HEK293T (cell line): ENCODE measurements around the gene COLEC11.

Source experiments
- ARNT ChIP-seq: fragments of 450-650 bp; IDR thresholded peaks from 2 replicates; pipeline ENCODE4 v1.6.1; 2017; ENCODE audit warnings: mild to moderate bottlenecking
- BHLHE40 ChIP-seq: fragments of 450-650 bp; IDR thresholded peaks from 2 replicates; pipeline ENCODE4 v1.6.1; 2016; ENCODE audit warnings: mild to moderate bottlenecking, moderate library complexity, borderline replicate concordance
- FOXA1 ChIP-seq: fragments of 450-650 bp; IDR thresholded peaks from 2 replicates; pipeline ENCODE4 v1.6.1; 2016; ENCODE audit warnings: mild to moderate bottlenecking
- HDGF ChIP-seq: fragments of 450-650 bp; IDR thresholded peaks from 2 replicates; pipeline ENCODE4 v1.6.1; 2017; ENCODE audit warnings: antibody characterized with exemption, borderline replicate concordance
- LEF1 ChIP-seq: fragments of 450-650 bp; IDR thresholded peaks from 2 replicates; pipeline ENCODE4 v1.6.1; 2017; ENCODE audit warnings: mild to moderate bottlenecking, borderline replicate concordance
- SUZ12 ChIP-seq: fragments of 450-650 bp; IDR thresholded peaks from 2 replicates; pipeline ENCODE4 v1.6.1; 2016; ENCODE audit warnings: mild to moderate bottlenecking
- ZNF384 ChIP-seq: fragments of 450-650 bp; IDR thresholded peaks from 2 replicates; pipeline ENCODE4 v1.6.1; 2016

GRCh38 chr2:3678212-3678611 lies 83.3 kb downstream of the COLEC11 start:
- no peak for TF ChIP-seq HDGF
- TF ChIP-seq LEF1, result no peak
- no peak for TF ChIP-seq SUZ12
- TF ChIP-seq ARNT, result no peak
- TF ChIP-seq ZNF384, result no peak
- no peak for TF ChIP-seq FOXA1
- TF ChIP-seq BHLHE40, result no peak
